Fibroblast of peridontal ligament (primary cell): ENCODE results near the gene ABCD2.
"Not testable (repeated sequence)": the region's sequence is repeated elsewhere in the genome, so short reads cannot be mapped to it uniquely, and the experiment has no call there.

ENCODE experiments used
- DNase-seq: peaks from one replicate; pipeline ENCODE4 v3.0.0-alpha.2; 2010; ENCODE audit errors: extremely low read depth

ABCD2 gene

GRCh38 chr12:39612250-39612649, 7.4 kb downstream of the ABCD2 start:
- no peak for DNase-seq

- DNase-seq = no peak
These were observed 7.8 kb downstream of the ABCD2 start for GRCh38 chr12:39611818-39612217.

- DNase-seq = no peak
These were observed 9.1 kb downstream of the ABCD2 start for GRCh38 chr12:39610436-39611025.

- DNase-seq = no peak
These were observed 12.7 kb downstream of the ABCD2 start for GRCh38 chr12:39606712-39607423.

- no peak for DNase-seq
These were observed 13.6 kb downstream of the ABCD2 start for GRCh38 chr12:39605996-39606395.

GRCh38 chr12:39605501-39605900, 14.1 kb downstream of the ABCD2 start:
- DNase-seq = no peak

- no peak for DNase-seq
These were observed 16.5 kb downstream of the ABCD2 start for GRCh38 chr12:39603065-39603464.

GRCh38 chr12:39601951-39602350, 17.7 kb downstream of the ABCD2 start:
- DNase-seq = not testable (repeated sequence)

- no peak for DNase-seq
These were observed 23.7 kb downstream of the ABCD2 start for GRCh38 chr12:39595928-39596327.

GRCh38 chr12:39592295-39592694, 27.3 kb downstream of the ABCD2 start:
- DNase-seq = no peak

- DNase-seq = no peak
These were observed 31.3 kb downstream of the ABCD2 start for GRCh38 chr12:39588348-39588747.

GRCh38 chr12:39587225-39587624, 32.4 kb downstream of the ABCD2 start:
- DNase-seq = no peak

GRCh38 chr12:39586816-39587215, 32.8 kb downstream of the ABCD2 start:
- DNase-seq = no peak

- DNase-seq = no peak
These were observed 38.0 kb downstream of the ABCD2 start for GRCh38 chr12:39581592-39581991.

GRCh38 chr12:39575498-39575875, 44.1 kb downstream of the ABCD2 start:
- no peak for DNase-seq

- no peak for DNase-seq
These were observed 44.7 kb downstream of the ABCD2 start for GRCh38 chr12:39574785-39575497.

GRCh38 chr12:39574378-39574777, 45.2 kb downstream of the ABCD2 start:
- DNase-seq = no peak

- no peak for DNase-seq
These were observed 45.6 kb downstream of the ABCD2 start for GRCh38 chr12:39573971-39574370.

- DNase-seq = no peak
These were observed 47.1 kb downstream of the ABCD2 start for GRCh38 chr12:39572551-39572950.

GRCh38 chr12:39571351-39571750, 48.3 kb downstream of the ABCD2 start:
- no peak for DNase-seq

- DNase-seq = no peak
These were observed 66.1 kb downstream of the ABCD2 start for GRCh38 chr12:39553476-39553875.

GRCh38 chr12:39544211-39544610, 75.4 kb downstream of the ABCD2 start:
- DNase-seq = not testable (repeated sequence)

- no peak for DNase-seq
These were observed 78.1 kb downstream of the ABCD2 start for GRCh38 chr12:39541471-39541870.
